Neural cell (in vitro differentiated cells): ENCODE results near the gene PREX1. TPM values are rescaled to one million over a fixed set of nuclear protein-coding genes. Genes with fewer than 3 reads are reported as not detected.

Experiments used
- H2AFZ ChIP-seq: fragments of 200-600, 300-800 bp; sonication (generic), shearing (Covaris generic); 2 replicates; pipeline ENCODE4 v1.6.0; 2014; ENCODE audit warnings: low read depth, mild to moderate bottlenecking, antibody characterized with exemption, low read length, moderate library complexity
- H3F3A ChIP-seq: fragments of 200-600 bp; shearing (Covaris generic); 2 replicates; pipeline ENCODE4 v1.6.1; 2016; ENCODE audit warnings: mild to moderate bottlenecking, moderate library complexity, mixed read lengths, antibody characterized with exemption, low read length; ENCODE audit not compliant: insufficient read depth, poor library complexity, severe bottlenecking
- H3K27ac ChIP-seq: fragments of 200-600, 300-800 bp; sonication (generic), shearing (Covaris generic); 2 replicates; pipeline ENCODE4 v1.5.1; 2014; ENCODE audit warnings: mild to moderate bottlenecking, low read length, moderate library complexity
- H3K27me3 ChIP-seq: fragments of 300-800, 200-600 bp; sonication (generic), shearing (Covaris generic); 2 replicates; pipeline ENCODE4 v1.6.0; 2014; ENCODE audit warnings: mild to moderate bottlenecking, low read depth, low read length, moderate library complexity; ENCODE audit not compliant: insufficient read depth
- H3K36me3 ChIP-seq: fragments of 300-800, 200-600 bp; sonication (generic), shearing (Covaris generic); 2 replicates; pipeline ENCODE4 v1.5.1; 2014; ENCODE audit warnings: mild to moderate bottlenecking, antibody characterized with exemption, low read length, moderate library complexity; ENCODE audit not compliant: insufficient read depth
- H3K4me2 ChIP-seq: fragments of 300-800, 200-600 bp; sonication (generic), shearing (Covaris generic); 2 replicates; pipeline ENCODE4 v1.6.0; 2014; ENCODE audit warnings: mild to moderate bottlenecking, low read length
- H3K4me3 ChIP-seq: fragments of 300-800, 200-600 bp; sonication (generic), shearing (Covaris generic); 2 replicates; pipeline ENCODE4 v1.5.1; 2014; ENCODE audit warnings: mild to moderate bottlenecking, low read length, moderate library complexity
- H3K79me2 ChIP-seq: fragments of 200-600 bp; shearing (Covaris generic); replicated peaks from 2 replicates; pipeline ENCODE4 v1.6.0; 2014; ENCODE audit warnings: mild to moderate bottlenecking, low read length, moderate library complexity; ENCODE audit not compliant: insufficient read depth
- H3K9ac ChIP-seq: fragments of 300-800, 200-600 bp; sonication (generic), shearing (Covaris generic); 2 replicates; pipeline ENCODE4 v1.6.1; 2016; ENCODE audit warnings: mild to moderate bottlenecking, low read length, mixed read lengths
- H3K9me2 ChIP-seq: fragments of 200-600 bp; shearing (Covaris generic); 2 replicates; pipeline ENCODE4 v1.6.1; 2016; ENCODE audit warnings: mild to moderate bottlenecking, low read length, mixed read lengths; ENCODE audit not compliant: insufficient read depth
- H3K9me3 ChIP-seq: fragments of 200-600, 300-800 bp; sonication (generic), shearing (Covaris generic); 2 replicates; pipeline ENCODE4 v1.6.1; 2016; ENCODE audit warnings: mild to moderate bottlenecking, mixed run types, low read length, moderate library complexity, mixed read lengths
- H4K20me1 ChIP-seq: fragments of 200-600 bp; shearing (Covaris generic); 2 replicates; pipeline ENCODE4 v1.6.1; 2016; ENCODE audit warnings: mild to moderate bottlenecking, mixed run types; ENCODE audit not compliant: insufficient read depth
- EP300 ChIP-seq: fragments of 450-650 bp; conservative IDR thresholded peaks from 2 replicates; pipeline ENCODE4 v1.6.1; 2014; ENCODE audit warnings: antibody characterized with exemption, mild to moderate bottlenecking, moderate library complexity; ENCODE audit not compliant: poor library complexity, severe bottlenecking
- EZH2 ChIP-seq: fragments of 200-600, 300-800 bp; shearing (Covaris generic), sonication (generic); IDR thresholded peaks from 2 replicates; pipeline ENCODE4 v1.6.1; 2014; ENCODE audit warnings: antibody characterized with exemption, low read length, borderline replicate concordance, mild to moderate bottlenecking; ENCODE audit not compliant: insufficient read depth, poor library complexity, severe bottlenecking
- MXI1 ChIP-seq: fragments of 450-650 bp; conservative IDR thresholded peaks from 2 replicates; pipeline ENCODE4 v1.6.1; 2014; ENCODE audit warnings: antibody characterized with exemption, mild to moderate bottlenecking; ENCODE audit not compliant: poor library complexity, severe bottlenecking
- POLR2AphosphoS5 ChIP-seq: IDR thresholded peaks from 2 replicates; pipeline ENCODE4 v1.6.1; 2012
- RAD21 ChIP-seq: fragments of 450-650 bp; conservative IDR thresholded peaks from 2 replicates; pipeline ENCODE4 v1.6.1; 2014; ENCODE audit warnings: antibody characterized with exemption, mild to moderate bottlenecking, moderate library complexity
- SMC3 ChIP-seq: fragments of 450-650 bp; conservative IDR thresholded peaks from 2 replicates; pipeline ENCODE4 v1.6.1; 2014; ENCODE audit warnings: antibody characterized with exemption, mild to moderate bottlenecking, moderate library complexity; ENCODE audit not compliant: poor library complexity
- TAF1 ChIP-seq: IDR thresholded peaks from 2 replicates; pipeline ENCODE4 v1.6.1; 2012; ENCODE audit warnings: low read depth
- polyA plus RNA-seq: library from polyadenylated mRNA; depleted of rRNA; stranded (reverse); fragments of >200 nt; gene quantifications from 2 replicates; pipeline ENCODE4 v1.2.3, GENCODE V29; 2014
- TF ChIP-seq, protein P1 (sequence below): IDR thresholded peaks from 2 replicates; pipeline ENCODE4 v1.6.1; 2012; ENCODE audit warnings: borderline replicate concordance
- TF ChIP-seq, protein P2 (sequence below): fragments of 450-650 bp; IDR thresholded peaks from 2 replicates; pipeline ENCODE4 v1.5.1; 2014; ENCODE audit warnings: antibody characterized with exemption, mild to moderate bottlenecking, moderate library complexity; ENCODE audit not compliant: poor library complexity, severe bottlenecking

Gene PREX1
- polyA plus RNA-seq, 1 donor from 2014 or later, result 0.06 TPM

DNA sequence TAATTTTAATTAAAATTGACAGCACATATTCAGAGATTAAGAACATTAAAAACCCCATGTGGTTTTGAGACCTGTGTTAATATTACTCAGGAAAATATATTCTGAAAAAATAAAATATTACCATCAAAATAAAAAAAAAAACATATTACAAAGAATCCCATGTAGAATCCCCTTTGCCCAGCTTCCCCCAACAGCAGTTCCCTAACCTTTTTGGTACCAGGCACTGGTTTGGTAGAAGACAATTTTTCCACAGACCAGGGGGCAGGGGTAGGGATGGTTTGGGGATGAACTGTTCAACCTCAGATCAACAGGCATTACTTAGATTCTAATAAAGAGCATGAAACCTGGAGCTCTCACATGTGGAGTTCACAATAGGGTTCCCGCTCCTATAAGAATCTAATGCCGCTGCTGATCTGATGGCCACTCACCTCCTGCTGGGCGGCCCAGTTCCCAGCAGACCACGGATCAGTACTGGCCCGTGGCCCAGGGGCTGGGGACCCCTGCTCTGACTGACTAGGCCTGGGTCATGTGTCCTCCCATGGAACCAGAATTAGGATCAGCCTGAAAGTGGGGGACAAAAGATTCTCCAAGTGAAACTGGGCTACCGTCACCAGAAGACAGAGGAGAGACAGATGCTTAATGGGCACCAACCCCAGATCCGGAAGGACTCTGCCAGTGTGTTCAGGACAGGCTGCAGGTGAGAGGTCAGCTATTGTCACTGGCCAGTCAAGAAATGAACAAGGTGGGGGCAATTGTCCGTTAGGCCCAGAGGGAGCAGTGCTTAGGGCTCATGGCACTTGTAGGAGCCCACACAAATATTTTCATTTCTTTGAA lies 235.5 kb downstream of the PREX1 start:
- Histone ChIP-seq H3K79me2 (no peaks in the 10 kb centered on the region), H3K27ac (no peak overlapping the region), H3K27me3 (no peaks in the 10 kb centered on the region), H3K4me2 (no peak overlapping the region), H3K4me3 (no peak overlapping the region), H3K9me2 (no peaks in the 10 kb centered on the region), H3K36me3 (no peaks in the 10 kb centered on the region), H4K20me1 (no peaks in the 10 kb centered on the region), H3K9me3 (no peaks in the 10 kb centered on the region), H3K9ac (no peak overlapping the region), H2AFZ (no peak overlapping the region), H3F3A (no peaks in the 10 kb centered on the region)
- TF ChIP-seq POLR2AphosphoS5, result no peak
- TF ChIP-seq, protein P1, sequence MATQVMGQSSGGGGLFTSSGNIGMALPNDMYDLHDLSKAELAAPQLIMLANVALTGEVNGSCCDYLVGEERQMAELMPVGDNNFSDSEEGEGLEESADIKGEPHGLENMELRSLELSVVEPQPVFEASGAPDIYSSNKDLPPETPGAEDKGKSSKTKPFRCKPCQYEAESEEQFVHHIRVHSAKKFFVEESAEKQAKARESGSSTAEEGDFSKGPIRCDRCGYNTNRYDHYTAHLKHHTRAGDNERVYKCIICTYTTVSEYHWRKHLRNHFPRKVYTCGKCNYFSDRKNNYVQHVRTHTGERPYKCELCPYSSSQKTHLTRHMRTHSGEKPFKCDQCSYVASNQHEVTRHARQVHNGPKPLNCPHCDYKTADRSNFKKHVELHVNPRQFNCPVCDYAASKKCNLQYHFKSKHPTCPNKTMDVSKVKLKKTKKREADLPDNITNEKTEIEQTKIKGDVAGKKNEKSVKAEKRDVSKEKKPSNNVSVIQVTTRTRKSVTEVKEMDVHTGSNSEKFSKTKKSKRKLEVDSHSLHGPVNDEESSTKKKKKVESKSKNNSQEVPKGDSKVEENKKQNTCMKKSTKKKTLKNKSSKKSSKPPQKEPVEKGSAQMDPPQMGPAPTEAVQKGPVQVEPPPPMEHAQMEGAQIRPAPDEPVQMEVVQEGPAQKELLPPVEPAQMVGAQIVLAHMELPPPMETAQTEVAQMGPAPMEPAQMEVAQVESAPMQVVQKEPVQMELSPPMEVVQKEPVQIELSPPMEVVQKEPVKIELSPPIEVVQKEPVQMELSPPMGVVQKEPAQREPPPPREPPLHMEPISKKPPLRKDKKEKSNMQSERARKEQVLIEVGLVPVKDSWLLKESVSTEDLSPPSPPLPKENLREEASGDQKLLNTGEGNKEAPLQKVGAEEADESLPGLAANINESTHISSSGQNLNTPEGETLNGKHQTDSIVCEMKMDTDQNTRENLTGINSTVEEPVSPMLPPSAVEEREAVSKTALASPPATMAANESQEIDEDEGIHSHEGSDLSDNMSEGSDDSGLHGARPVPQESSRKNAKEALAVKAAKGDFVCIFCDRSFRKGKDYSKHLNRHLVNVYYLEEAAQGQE, result no peak

DNA sequence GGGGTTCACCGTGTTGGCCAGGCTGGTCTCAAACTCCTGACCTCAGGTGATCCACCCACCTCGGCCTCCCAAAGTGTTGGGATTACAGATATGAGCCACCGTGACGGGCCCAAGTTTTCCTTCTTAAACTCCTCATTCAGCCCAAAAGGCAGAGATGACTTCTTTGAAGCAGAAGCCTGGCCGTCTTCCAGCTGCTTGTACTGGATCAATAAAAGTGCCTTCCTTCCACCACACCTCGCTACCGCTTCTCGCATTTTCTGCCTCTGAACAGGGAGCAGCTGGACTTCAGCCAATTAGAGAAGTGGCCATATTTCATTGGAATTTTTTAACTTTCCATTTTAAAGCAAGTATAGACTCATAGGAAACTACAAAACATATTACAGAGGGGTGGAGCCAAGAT lies 241.1 kb downstream of the PREX1 start:
- Histone ChIP-seq H3K9ac (no peak overlapping the region), H3K9me2 (no peaks in the 10 kb centered on the region), H3K27ac (no peak overlapping the region), H3K36me3 (no peaks in the 10 kb centered on the region), H3F3A (no peaks in the 10 kb centered on the region), H3K4me2 (no peak overlapping the region), H3K79me2 (no peaks in the 10 kb centered on the region), H3K27me3 (no peaks in the 10 kb centered on the region), H4K20me1 (no peaks in the 10 kb centered on the region), H2AFZ (no peak overlapping the region), H3K9me3 (no peaks in the 10 kb centered on the region), H3K4me3 (no peak overlapping the region)
- TF ChIP-seq, protein P1, result no peak
- no peak for TF ChIP-seq TAF1
- TF ChIP-seq, protein P2, sequence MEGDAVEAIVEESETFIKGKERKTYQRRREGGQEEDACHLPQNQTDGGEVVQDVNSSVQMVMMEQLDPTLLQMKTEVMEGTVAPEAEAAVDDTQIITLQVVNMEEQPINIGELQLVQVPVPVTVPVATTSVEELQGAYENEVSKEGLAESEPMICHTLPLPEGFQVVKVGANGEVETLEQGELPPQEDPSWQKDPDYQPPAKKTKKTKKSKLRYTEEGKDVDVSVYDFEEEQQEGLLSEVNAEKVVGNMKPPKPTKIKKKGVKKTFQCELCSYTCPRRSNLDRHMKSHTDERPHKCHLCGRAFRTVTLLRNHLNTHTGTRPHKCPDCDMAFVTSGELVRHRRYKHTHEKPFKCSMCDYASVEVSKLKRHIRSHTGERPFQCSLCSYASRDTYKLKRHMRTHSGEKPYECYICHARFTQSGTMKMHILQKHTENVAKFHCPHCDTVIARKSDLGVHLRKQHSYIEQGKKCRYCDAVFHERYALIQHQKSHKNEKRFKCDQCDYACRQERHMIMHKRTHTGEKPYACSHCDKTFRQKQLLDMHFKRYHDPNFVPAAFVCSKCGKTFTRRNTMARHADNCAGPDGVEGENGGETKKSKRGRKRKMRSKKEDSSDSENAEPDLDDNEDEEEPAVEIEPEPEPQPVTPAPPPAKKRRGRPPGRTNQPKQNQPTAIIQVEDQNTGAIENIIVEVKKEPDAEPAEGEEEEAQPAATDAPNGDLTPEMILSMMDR, result no peak
- TF ChIP-seq SMC3, result no peak
- TF ChIP-seq RAD21, result no peak
- no peak for TF ChIP-seq EZH2
- no peak for TF ChIP-seq POLR2AphosphoS5
- TF ChIP-seq EP300, result no peak
- no peak for TF ChIP-seq MXI1
